IMR-90 (cell line): ENCODE results near the gene RCAN2. TPM values are rescaled to one million over a fixed set of nuclear protein-coding genes. Genes with fewer than 3 reads are reported as not detected.

Source experiments
- ATAC-seq: fragments of 200-7000 bp; cut with Tn5 transposase; 2 replicates; pipeline ENCODE4 v1.9.1; 2020; ENCODE audit warnings: low read depth, mild to moderate bottlenecking, moderate library complexity
- BruUV-seq: library from RNA; stranded (reverse); fragments of 400-500 nt; replicated peaks from 2 replicates; lab custom pipeline; 2021; lab: Mats Ljungman, UMichigan
- CTCF ChIA-PET: fragments of 300-600 bp; formaldehyde crosslinking; extraction: SDS; loops from one replicate; lab custom pipeline; 2021; ENCODE audit warnings: antibody characterized with exemption; lab: Yijun Ruan, JAX
- POLR2A ChIA-PET: fragments of 300-600 bp; sonication (Branson Sonifier 250); formaldehyde crosslinking; loops from one replicate; lab custom pipeline; 2022; ENCODE audit warnings: antibody characterized with exemption; ENCODE audit not compliant: unreplicated experiment; lab: Charles Lee
- DNase-seq: peaks from one replicate; pipeline ENCODE4 v3.0.0; 2013
- H2AFZ ChIP-seq: replicated peaks from 2 replicates; pipeline ENCODE3; 2013; ENCODE audit warnings: low read length, mild to moderate bottlenecking; ENCODE audit not compliant: poor library complexity
- H2AK5ac ChIP-seq: 2 replicates; pipeline ENCODE4 v1.6.1; 2013; ENCODE audit warnings: low read depth, low read length, inconsistent platforms
- H2AK9ac ChIP-seq: replicated peaks from 2 replicates; pipeline ENCODE3; 2013; ENCODE audit warnings: mild to moderate bottlenecking, low read depth, low read length, moderate library complexity; ENCODE audit not compliant: poor library complexity
- H2BK120ac ChIP-seq: 2 replicates; pipeline ENCODE4 v1.6.1; 2013; ENCODE audit warnings: low read depth, low read length, inconsistent platforms
- H2BK15ac ChIP-seq: 3 replicates; pipeline ENCODE4 v1.6.1; 2013; ENCODE audit warnings: low read depth, low read length, inconsistent platforms
- H2BK20ac ChIP-seq: 2 replicates; pipeline ENCODE4 v1.6.1; 2013; ENCODE audit warnings: low read depth, mild to moderate bottlenecking, inconsistent platforms, low read length, moderate library complexity
- H2BK5ac ChIP-seq: 2 replicates; pipeline ENCODE4 v1.6.1; 2013; ENCODE audit warnings: mild to moderate bottlenecking, low read depth, low read length, inconsistent platforms; ENCODE audit not compliant: poor library complexity, severe bottlenecking
- H3K14ac ChIP-seq: replicated peaks from 2 replicates; pipeline ENCODE4 v1.6.1; 2013; ENCODE audit warnings: low read depth, low read length, inconsistent platforms
- H3K18ac ChIP-seq: 2 replicates; pipeline ENCODE4 v1.6.1; 2013; ENCODE audit warnings: low read depth, low read length, control low read depth
- H3K23ac ChIP-seq: 2 replicates; pipeline ENCODE4 v1.6.1; 2013; ENCODE audit warnings: low read depth, low read length, inconsistent platforms
- H3K27ac ChIP-seq: 2 replicates; pipeline ENCODE4 v1.5.1; 2013; ENCODE audit warnings: mild to moderate bottlenecking, control low read depth, low read length; ENCODE audit not compliant: insufficient read depth
- H3K27me3 ChIP-seq: 2 replicates; pipeline ENCODE4 v1.6.1; 2013; ENCODE audit warnings: low read length; ENCODE audit not compliant: control insufficient read depth, insufficient read depth
- H3K36me3 ChIP-seq: 2 replicates; pipeline ENCODE4 v1.6.1; 2013; ENCODE audit warnings: low read length, mixed read lengths; ENCODE audit not compliant: control insufficient read depth, insufficient read depth
- H3K4ac ChIP-seq: 2 replicates; pipeline ENCODE4 v1.6.1; 2013; ENCODE audit warnings: low read depth, low read length, inconsistent platforms
- H3K4me1 ChIP-seq: 2 replicates; pipeline ENCODE4 v1.6.1; 2013; ENCODE audit warnings: low read length, mixed read lengths; ENCODE audit not compliant: control insufficient read depth, insufficient read depth
- H3K4me2 ChIP-seq: 2 replicates; pipeline ENCODE4 v1.6.1; 2013; ENCODE audit warnings: low read depth, mild to moderate bottlenecking, control low read depth, low read length, moderate library complexity
- H3K4me3 ChIP-seq: 2 replicates; pipeline ENCODE4 v1.5.1; 2013; ENCODE audit warnings: low read depth, mild to moderate bottlenecking, control low read depth, low read length, moderate library complexity; ENCODE audit not compliant: insufficient read depth
- H3K56ac ChIP-seq: 2 replicates; pipeline ENCODE4 v1.6.1; 2013; ENCODE audit warnings: low read length, inconsistent platforms; ENCODE audit not compliant: insufficient read depth; ENCODE audit errors: extremely low read depth
- H3K79me1 ChIP-seq, 2 experiments: 2 replicates each; pipeline ENCODE4 v1.6.1; 2013; ENCODE audit warnings: low read length in 2 of 2, inconsistent platforms in 1 of 2, low read depth in 1 of 2
- H3K9ac ChIP-seq: 2 replicates; pipeline ENCODE4 v1.6.1; 2013; ENCODE audit warnings: low read depth, low read length, control low read depth
- H3K9me1 ChIP-seq: 2 replicates; pipeline ENCODE4 v1.6.1; 2013; ENCODE audit warnings: low read length, inconsistent platforms; ENCODE audit not compliant: insufficient read depth
- H3K9me3 ChIP-seq: 2 replicates; pipeline ENCODE4 v1.6.1; 2013; ENCODE audit warnings: low read length; ENCODE audit not compliant: control insufficient read depth, insufficient read depth
- H4K20me1 ChIP-seq: 2 replicates; pipeline ENCODE4 v1.6.1; 2013; ENCODE audit warnings: low read length, inconsistent platforms; ENCODE audit not compliant: insufficient read depth
- H4K5ac ChIP-seq: 2 replicates; pipeline ENCODE4 v1.6.1; 2013; ENCODE audit warnings: mild to moderate bottlenecking, low read depth, low read length, control low read depth
- H4K8ac ChIP-seq, 2 experiments: 2 replicates each; pipeline ENCODE4 v1.6.1; 2013; ENCODE audit warnings: low read depth in 2 of 2, low read length in 2 of 2, control low read depth in 1 of 2, inconsistent platforms in 1 of 2
- H4K91ac ChIP-seq: 2 replicates; pipeline ENCODE4 v1.6.1; 2013; ENCODE audit warnings: low read depth, low read length, inconsistent platforms; ENCODE audit not compliant: insufficient read depth
- CEBPB ChIP-seq: IDR thresholded peaks from 2 replicates; pipeline ENCODE4 v1.6.1; 2012; ENCODE audit warnings: low read depth, low read length, improper control_type of control experiment
- MAFK ChIP-seq: IDR thresholded peaks from 2 replicates; pipeline ENCODE4 v1.6.1; 2012; ENCODE audit warnings: low read depth, low read length, improper control_type of control experiment
- MAZ ChIP-seq: IDR thresholded peaks from 2 replicates; pipeline ENCODE4 v1.6.1; 2012; ENCODE audit warnings: low read depth, mild to moderate bottlenecking, low read length, improper control_type of control experiment, moderate library complexity, borderline replicate concordance
- MXI1 ChIP-seq: IDR thresholded peaks from 2 replicates; pipeline ENCODE4 v1.6.1; 2012; ENCODE audit warnings: low read depth, mild to moderate bottlenecking, low read length, moderate library complexity, borderline replicate concordance
- NFE2L2 ChIP-seq: fragments of 150-350 bp; IDR thresholded peaks from 2 replicates; pipeline ENCODE4 v1.6.1; 2016; ENCODE audit warnings: low read depth, mild to moderate bottlenecking, low read length
- POLR2A ChIP-seq: IDR thresholded peaks from 2 replicates; pipeline ENCODE4 v1.6.1; 2012; ENCODE audit warnings: mild to moderate bottlenecking, low read depth, low read length
- RAD21 ChIP-seq: IDR thresholded peaks from 2 replicates; pipeline ENCODE4 v1.6.1; 2012; ENCODE audit warnings: low read length, improper control_type of control experiment
- RCOR1 ChIP-seq: IDR thresholded peaks from 2 replicates; pipeline ENCODE4 v1.6.1; 2012; ENCODE audit warnings: mild to moderate bottlenecking, low read length, improper control_type of control experiment; ENCODE audit not compliant: insufficient replicate concordance
- RFX5 ChIP-seq: IDR thresholded peaks from 2 replicates; pipeline ENCODE4 v1.8.0; 2012; ENCODE audit warnings: low read depth, mild to moderate bottlenecking, low read length, moderate library complexity
- WGBS, 2 experiments: methylation state at CpG; one replicate each; pipeline versions ENCODE4 v1.1.5 to v1.1.7; 2013; ENCODE audit warnings: missing lambda C conversion rate in 2 of 2; ENCODE audit not compliant: insufficient read length in 1 of 2; ENCODE audit errors: extremely low coverage in 2 of 2; 5-methylcytosine and 5-hydroxymethylcytosine counted together
- dilution Hi-C: fragments of 300-500 bp; cut with HindIII; formaldehyde crosslinking; loops from one replicate; pipeline ENCODE4 v1.14.3; 2018; ENCODE audit warnings: low sequenced_read_pairs; ENCODE audit not compliant: unreplicated experiment
- in situ Hi-C: fragments of 300-500 bp; cut with MboI; formaldehyde crosslinking; loops from 3 replicates; pipeline ENCODE4 v1.14.3; 2019; ENCODE audit warnings: low sequenced_read_pairs, inconsistent platforms, mixed read lengths
- intact Hi-C: fragments of 100-400 bp; cut with micrococcal nuclease; formaldehyde crosslinking; loops from 2 replicates; pipeline ENCODE4 v1.10.0; 2022
- polyA plus RNA-seq, 3 experiments: library from polyadenylated mRNA; depleted of rRNA; stranded (reverse); fragments of >200 nt; gene quantifications; 2 replicates each; pipeline ENCODE4 v1.2.3, GENCODE V29; 2012; ENCODE audit warnings: low replicate concordance in 1 of 3
- total RNA-seq: library from RNA; depleted of rRNA; stranded (reverse); fragments of >200 nt; gene quantifications from 2 replicates; pipeline ENCODE4 v1.2.3, GENCODE V29; 2012
- TF ChIP-seq, protein P1 (sequence below): fragments of 150-350 bp; IDR thresholded peaks from 2 replicates; pipeline ENCODE4 v1.6.1; 2017; ENCODE audit warnings: mild to moderate bottlenecking, antibody characterized with exemption, low read length, low read depth
- TF ChIP-seq, protein P2 (sequence below): conservative IDR thresholded peaks from 2 replicates; pipeline ENCODE4 v1.5.1; 2012; ENCODE audit warnings: mild to moderate bottlenecking, low read depth, low read length, improper control_type of control experiment

Gene RCAN2
- total and polyA plus RNA-seq, 2 of the 4 experiments (the other 2 are of a cell fraction) = 1.3 to 1.8 TPM

- no TSS peak for BruUV-seq
- dilution Hi-C loops (no loop called here), in situ Hi-C loops (no loop called here), intact Hi-C loops (no loop called here)
- Histone ChIP-seq H3K4me2 (no peak overlapping the region), H3K27ac (no peak overlapping the region), H2BK15ac (no peak overlapping the region), H3K9me3 (no peaks in the 10 kb centered on the region), H2AFZ (no peak overlapping the region), H3K23ac (no peak overlapping the region), H4K8ac (no peak overlapping the region), H3K14ac (no peak overlapping the region), H2AK5ac (no peak overlapping the region), H2AK9ac (no peak overlapping the region), H3K79me1 (no peaks in the 10 kb centered on the region), H3K56ac (no peak overlapping the region), H3K4me1 (no peaks in the 10 kb centered on the region), H3K18ac (no peak overlapping the region), H3K4me3 (no peak overlapping the region), H2BK20ac (no peak overlapping the region), H2BK120ac (no peak overlapping the region), H4K91ac (no peak overlapping the region), H4K5ac (no peak overlapping the region), H4K20me1 (no peaks in the 10 kb centered on the region), H2BK5ac (no peak overlapping the region), H3K27me3 (no peaks in the 10 kb centered on the region), H3K9ac (no peak overlapping the region), H3K36me3 (no peaks in the 10 kb centered on the region), H3K9me1 (no peaks in the 10 kb centered on the region), H3K4ac (no peak overlapping the region)
- 85% methylated on average over 16 of the region's 29 CpGs; no CpG with 5 or more reads in 1 of the 2 experiments for WGBS, 2 experiments
- ChIA-PET POLR2A (no interaction called here), CTCF (no interaction called here)
- ATAC-seq (no peak), DNase-seq (no peak)
- TF ChIP-seq, protein P1, sequence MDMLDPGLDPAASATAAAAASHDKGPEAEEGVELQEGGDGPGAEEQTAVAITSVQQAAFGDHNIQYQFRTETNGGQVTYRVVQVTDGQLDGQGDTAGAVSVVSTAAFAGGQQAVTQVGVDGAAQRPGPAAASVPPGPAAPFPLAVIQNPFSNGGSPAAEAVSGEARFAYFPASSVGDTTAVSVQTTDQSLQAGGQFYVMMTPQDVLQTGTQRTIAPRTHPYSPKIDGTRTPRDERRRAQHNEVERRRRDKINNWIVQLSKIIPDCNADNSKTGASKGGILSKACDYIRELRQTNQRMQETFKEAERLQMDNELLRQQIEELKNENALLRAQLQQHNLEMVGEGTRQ = no peak
- no peak for TF ChIP-seq POLR2A
- TF ChIP-seq MXI1 = no peak
- TF ChIP-seq RCOR1 = no peak
- TF ChIP-seq, protein P2, sequence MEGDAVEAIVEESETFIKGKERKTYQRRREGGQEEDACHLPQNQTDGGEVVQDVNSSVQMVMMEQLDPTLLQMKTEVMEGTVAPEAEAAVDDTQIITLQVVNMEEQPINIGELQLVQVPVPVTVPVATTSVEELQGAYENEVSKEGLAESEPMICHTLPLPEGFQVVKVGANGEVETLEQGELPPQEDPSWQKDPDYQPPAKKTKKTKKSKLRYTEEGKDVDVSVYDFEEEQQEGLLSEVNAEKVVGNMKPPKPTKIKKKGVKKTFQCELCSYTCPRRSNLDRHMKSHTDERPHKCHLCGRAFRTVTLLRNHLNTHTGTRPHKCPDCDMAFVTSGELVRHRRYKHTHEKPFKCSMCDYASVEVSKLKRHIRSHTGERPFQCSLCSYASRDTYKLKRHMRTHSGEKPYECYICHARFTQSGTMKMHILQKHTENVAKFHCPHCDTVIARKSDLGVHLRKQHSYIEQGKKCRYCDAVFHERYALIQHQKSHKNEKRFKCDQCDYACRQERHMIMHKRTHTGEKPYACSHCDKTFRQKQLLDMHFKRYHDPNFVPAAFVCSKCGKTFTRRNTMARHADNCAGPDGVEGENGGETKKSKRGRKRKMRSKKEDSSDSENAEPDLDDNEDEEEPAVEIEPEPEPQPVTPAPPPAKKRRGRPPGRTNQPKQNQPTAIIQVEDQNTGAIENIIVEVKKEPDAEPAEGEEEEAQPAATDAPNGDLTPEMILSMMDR = no peak
- TF ChIP-seq CEBPB = no peak
- TF ChIP-seq MAZ = no peak
- no peak for TF ChIP-seq RAD21
- TF ChIP-seq RFX5 = no peak
- TF ChIP-seq NFE2L2 = no peak
- no peak for TF ChIP-seq MAFK
These were observed 286.2 kb downstream of the RCAN2 start for GRCh38 chr6:46204880-46205650.
